BJ (cell line): ENCODE measurements around the gene RAVER2. TPM values are rescaled to one million over a fixed set of nuclear protein-coding genes. Genes with fewer than 3 reads are reported as not detected.

Experiments used
- CTCF ChIA-PET: fragments of 350-600 bp; formaldehyde crosslinking; extraction: SDS; loops from one replicate; lab custom pipeline; 2021; ENCODE audit warnings: antibody characterized with exemption, inconsistent platforms; lab: Yijun Ruan, JAX
- POLR2A ChIA-PET: fragments of 300-600 bp; sonication (Branson Sonifier 250); formaldehyde crosslinking; extraction: SDS; loops from one replicate; lab custom pipeline; 2021; ENCODE audit warnings: antibody characterized with exemption; lab: Charles Lee
- DNase-seq: peaks from one replicate; pipeline ENCODE4 v3.0.0-alpha.2; 2011; ENCODE audit warnings: low read depth
- H3K27me3 ChIP-seq: 2 replicates; pipeline ENCODE4 v1.6.0; 2011; ENCODE audit warnings: low read length; ENCODE audit not compliant: control insufficient read depth, insufficient read depth
- H3K36me3 ChIP-seq: 2 replicates; pipeline ENCODE4 v1.5.1; 2011; ENCODE audit warnings: low read length; ENCODE audit not compliant: control insufficient read depth, insufficient read depth
- H3K4me3 ChIP-seq: 2 replicates; pipeline ENCODE4 v1.5.1; 2011; ENCODE audit warnings: low read depth, mild to moderate bottlenecking, control low read depth, low read length
- polyA plus RNA-seq: library from polyadenylated mRNA; depleted of rRNA; stranded (reverse); fragments of >200 nt; gene quantifications from 2 replicates; pipeline ENCODE4 v1.2.3, GENCODE V29; 2011
- TF ChIP-seq, protein P1 (sequence below): IDR thresholded peaks from 2 replicates; pipeline ENCODE4 v1.5.1; 2011; ENCODE audit warnings: low read depth, mild to moderate bottlenecking, control low read depth, inconsistent platforms, low read length, moderate library complexity; ENCODE audit not compliant: insufficient read depth

The RAVER2 gene
- polyA plus RNA-seq, 1 experiment, result 2.9 TPM

DNA sequence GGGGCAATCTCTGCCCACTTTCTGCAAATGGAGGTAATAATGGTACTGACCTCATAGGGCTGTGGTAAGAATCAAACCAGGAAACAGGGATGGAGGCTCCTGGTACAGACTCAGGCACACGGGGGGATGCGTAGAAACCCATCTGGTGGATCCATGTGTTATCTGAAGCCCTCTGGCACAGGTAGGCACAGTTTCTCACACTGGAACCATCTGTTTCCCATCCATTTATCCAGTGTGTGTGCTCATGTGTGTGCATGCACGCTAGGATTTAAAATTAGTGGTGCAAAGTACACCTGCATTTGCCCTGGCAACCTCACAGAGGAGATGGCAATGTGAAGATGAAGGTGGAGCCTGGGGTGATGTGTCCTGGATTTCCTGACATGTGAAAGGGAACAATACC lies 103.3 kb downstream of the RAVER2 start:
- ChIA-PET CTCF (no interaction called here), POLR2A (no interaction called here)
- Histone ChIP-seq H3K27me3 (no peaks in the 10 kb centered on the region), H3K4me3 (no peak overlapping the region), H3K36me3 (peaks cover 34% of the 10 kb centered on the region)
- no peak for DNase-seq
- TF ChIP-seq, protein P1, sequence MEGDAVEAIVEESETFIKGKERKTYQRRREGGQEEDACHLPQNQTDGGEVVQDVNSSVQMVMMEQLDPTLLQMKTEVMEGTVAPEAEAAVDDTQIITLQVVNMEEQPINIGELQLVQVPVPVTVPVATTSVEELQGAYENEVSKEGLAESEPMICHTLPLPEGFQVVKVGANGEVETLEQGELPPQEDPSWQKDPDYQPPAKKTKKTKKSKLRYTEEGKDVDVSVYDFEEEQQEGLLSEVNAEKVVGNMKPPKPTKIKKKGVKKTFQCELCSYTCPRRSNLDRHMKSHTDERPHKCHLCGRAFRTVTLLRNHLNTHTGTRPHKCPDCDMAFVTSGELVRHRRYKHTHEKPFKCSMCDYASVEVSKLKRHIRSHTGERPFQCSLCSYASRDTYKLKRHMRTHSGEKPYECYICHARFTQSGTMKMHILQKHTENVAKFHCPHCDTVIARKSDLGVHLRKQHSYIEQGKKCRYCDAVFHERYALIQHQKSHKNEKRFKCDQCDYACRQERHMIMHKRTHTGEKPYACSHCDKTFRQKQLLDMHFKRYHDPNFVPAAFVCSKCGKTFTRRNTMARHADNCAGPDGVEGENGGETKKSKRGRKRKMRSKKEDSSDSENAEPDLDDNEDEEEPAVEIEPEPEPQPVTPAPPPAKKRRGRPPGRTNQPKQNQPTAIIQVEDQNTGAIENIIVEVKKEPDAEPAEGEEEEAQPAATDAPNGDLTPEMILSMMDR, result no peak

DNA sequence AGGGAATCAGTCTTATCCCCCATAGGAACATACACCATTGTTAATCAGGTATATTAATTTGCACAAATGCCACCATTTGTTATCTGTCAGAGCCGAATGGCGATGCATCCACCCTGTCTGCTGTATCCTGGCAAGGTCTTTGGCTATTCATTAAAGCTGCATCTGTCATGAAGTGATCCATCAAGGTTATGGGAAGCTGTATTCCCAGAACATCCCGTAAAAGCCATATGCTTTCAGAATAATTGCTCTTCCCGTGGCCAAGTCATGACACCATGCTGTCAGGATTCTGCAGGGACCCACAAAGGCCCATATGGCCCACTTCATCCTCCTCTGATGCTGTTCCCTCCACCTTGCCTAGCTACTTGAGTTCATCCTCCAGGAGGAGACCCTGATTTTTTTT lies 103.9 kb downstream of the RAVER2 start:
- Histone ChIP-seq H3K27me3 (no peaks in the 10 kb centered on the region), H3K36me3 (peaks cover 36% of the 10 kb centered on the region), H3K4me3 (no peak overlapping the region)
- ChIA-PET POLR2A (no interaction called here), CTCF (interaction anchor here (0.6 kb wide), 1 partner anchor 9 kb away, joined by 3 read pairs; no protein-coding TSS in a partner anchor)
- TF ChIP-seq, protein P1, result no peak
- no peak for DNase-seq

DNA sequence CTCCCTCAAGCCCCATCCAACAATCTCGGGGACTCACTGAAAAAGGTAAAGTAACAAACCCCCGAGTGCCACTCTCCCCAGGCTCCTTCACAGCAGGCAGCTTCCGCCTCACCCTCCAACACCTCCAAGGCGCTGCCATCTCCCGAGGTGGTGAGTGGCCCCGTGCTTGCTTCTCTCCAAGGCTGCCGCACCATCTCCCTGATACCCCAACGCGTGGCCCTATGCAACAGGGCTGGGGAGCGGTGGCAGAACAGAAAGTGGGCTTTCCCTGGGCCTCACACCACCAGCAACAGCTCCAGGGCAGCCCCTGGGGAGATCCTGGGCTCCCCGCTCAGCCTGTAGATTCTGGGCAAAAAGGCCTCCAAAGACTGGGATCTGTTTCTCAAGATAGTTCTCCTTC lies 105.1 kb downstream of the RAVER2 start:
- Histone ChIP-seq H3K36me3 (peaks cover 32% of the 10 kb centered on the region), H3K27me3 (no peaks in the 10 kb centered on the region), H3K4me3 (no peak overlapping the region)
- ChIA-PET CTCF (no interaction called here), POLR2A (no interaction called here)
- no peak for DNase-seq
- TF ChIP-seq, protein P1, result no peak

DNA sequence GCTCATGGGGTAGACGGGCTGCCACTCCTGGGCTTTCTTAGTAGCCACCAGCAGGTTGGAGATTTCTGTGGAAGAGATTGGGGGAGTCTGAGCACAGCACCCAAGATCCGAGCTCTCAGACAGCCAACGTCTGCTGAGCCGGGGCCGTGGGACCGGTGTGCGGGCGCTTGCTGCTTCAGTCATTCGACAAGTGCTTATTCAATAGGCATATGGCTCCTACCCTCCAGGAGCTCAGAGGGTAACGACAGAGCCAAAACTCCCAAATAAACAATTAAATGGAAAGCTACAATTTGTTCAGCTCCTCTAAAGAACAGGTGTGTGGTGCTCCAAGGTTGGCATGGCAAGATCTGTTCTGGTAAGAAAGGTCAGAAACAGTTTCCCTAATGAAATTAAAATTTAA lies 106.0 kb downstream of the RAVER2 start:
- H3K36me3 ChIP-seq, result peaks cover 31% of the 10 kb centered on the region
- ChIA-PET CTCF (interaction anchor here (0.5 to 1.5 kb wide), 3 partner anchors 116 to 175 kb away, joined by 3 read pairs; partner anchors contain the start of gene JAK1), POLR2A (no interaction called here)
- no peaks in the 10 kb centered on the region for H3K27me3 ChIP-seq
- H3K4me3 ChIP-seq, result no peak overlapping the region
- no peak for DNase-seq
- TF ChIP-seq, protein P1, result no peak

DNA sequence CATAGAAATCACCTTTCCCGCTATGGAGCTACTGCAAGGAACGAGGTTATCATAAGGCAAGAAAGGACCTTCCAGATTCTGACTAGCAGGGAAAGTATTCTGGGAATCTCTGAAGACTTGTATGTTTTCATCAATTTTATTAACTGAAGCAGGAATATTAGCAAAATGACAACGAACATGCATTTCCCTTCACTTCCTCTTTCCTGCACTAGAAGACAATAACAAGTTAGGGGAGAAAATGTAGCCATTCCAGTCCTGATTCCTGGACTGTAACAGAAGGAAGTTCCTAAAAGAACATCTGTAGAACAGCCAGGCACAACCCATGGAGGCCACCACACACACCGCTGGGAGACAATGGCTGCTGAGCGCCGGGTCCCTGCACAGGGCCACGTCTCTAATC lies 106.8 kb downstream of the RAVER2 start:
- DNase-seq, result no peak
- Histone ChIP-seq H3K4me3 (no peak overlapping the region), H3K36me3 (peaks cover 30% of the 10 kb centered on the region), H3K27me3 (no peaks in the 10 kb centered on the region)
- POLR2A ChIA-PET, result no interaction called here
- TF ChIP-seq, protein P1, result no peak
- CTCF ChIA-PET, result interaction anchor here (1.5 kb wide), 1 partner anchor 176 kb away, joined by 3 read pairs; no protein-coding TSS in a partner anchor
